ENCODE measurements around the gene TMEM270.

TMEM270 gene

DNA sequence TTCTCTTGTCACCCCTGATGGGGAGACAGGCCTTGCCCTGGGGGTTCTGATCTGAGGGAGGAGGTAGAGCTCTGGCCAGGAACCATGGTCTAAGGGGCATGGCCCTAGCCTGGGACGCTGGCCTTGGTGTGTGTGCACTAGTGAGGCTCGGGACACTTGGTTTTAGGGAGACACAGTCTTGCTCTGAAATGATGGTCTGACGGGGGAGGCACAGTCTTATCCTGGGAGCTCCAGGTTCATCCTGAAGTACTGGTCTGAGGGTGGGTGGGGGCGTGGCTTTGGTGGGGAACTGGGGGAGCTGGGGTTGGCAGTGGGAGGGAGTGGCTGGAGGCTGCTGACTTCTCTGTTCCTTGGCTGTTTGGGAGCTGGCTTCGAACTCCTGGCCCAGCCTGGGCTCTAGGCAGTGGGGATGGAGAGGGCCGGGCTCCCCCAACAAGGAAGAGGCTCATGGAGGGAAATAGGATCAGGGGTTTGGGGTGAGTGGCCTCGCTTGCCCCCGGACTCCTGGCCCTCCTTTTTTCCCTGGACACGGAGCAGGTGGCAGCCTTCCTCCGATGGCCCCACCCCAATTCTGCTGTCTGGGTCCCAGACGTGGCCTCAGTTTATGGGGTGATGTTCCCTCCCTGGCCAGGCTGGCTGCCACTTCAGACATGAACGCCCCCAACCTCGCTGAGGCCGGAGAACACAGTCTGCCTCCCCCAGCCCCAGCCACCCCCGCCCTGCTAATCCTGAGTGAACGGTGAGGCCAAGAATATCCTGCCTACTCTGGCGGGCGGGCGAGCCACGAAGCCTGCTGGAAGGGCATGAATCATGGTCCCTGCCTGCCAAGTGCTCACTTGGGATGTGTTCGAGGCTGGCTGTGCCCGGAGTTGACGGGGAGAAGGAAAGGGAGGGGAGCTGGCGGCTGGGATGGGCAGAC is 43.5 kb downstream of the TMEM270 start:
- in situ Hi-C loops (cut with MboI; ENCODE audit: low sequenced_read_pairs): no loop called here

DNA sequence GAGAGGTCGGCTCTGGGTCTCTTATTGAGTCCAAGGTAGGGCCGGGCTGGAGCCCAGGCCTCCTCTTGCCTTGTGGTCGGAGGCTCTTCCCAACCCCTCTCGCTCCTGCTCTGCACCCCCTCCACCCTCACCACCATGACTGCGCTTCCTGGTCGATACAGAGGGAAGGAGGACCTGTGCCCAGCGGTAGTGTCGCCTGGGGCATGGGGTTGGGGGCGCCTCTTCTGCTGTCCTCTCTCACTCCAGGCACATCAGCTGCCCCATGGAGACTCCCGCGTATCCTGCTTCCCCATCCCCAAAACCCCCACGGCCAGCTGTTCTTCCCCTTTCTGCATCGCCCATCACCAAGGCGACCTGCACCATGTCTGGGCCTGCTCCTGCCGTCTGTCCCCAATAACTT is 44.4 kb downstream of the TMEM270 start:
- in situ Hi-C loops (cut with MboI; ENCODE audit: low sequenced_read_pairs): no loop called here

DNA sequence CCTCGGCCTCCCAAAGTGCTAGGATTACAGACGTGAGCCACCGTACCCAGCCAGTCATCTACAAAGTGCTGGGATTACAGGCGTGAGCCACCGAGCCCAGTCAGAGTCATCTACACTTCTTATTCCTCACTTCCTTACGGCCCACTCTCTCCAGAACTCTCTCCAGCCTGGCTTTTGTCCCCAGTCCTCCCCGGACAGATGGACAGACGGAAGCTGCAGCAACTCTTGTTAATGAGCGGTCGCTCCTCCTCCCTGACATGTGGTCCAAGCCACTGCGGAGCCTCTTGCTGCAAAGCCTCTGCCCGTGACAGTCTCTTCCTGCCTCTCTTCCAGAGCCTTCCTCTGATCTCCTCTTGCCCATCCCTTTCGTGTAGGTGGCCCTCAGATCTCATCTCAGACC is 45.9 kb downstream of the TMEM270 start:
- in situ Hi-C loops (cut with MboI; ENCODE audit: low sequenced_read_pairs): no loop called here

DNA sequence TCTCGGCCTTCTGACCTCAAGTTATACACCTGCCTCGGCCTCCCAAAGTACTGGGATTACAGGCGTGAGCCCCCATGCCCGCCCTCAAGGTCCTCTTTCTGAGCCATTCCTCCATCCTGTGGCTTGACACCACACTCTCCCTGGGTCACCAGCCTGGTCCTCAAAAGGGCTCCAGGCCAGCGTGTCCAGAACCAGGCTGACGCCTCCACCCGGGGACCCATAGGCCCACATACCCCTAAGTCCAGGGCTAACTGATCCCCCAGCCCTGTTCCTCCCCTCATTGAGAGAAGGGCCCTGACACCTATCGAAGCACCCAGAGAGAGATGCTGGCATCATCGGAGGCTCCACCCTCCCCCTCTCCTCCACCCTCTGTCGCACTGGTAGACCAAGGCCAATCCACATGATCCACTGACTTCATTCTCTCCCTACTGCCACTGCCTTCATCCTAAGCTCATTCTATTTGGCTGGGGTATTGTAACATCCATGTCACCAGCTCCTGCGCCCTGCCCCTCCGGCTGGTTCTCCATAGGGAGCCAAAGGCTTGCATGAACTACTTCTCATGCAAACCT is 46.7 kb downstream of the TMEM270 start:
- in situ Hi-C loops (cut with MboI; ENCODE audit: low sequenced_read_pairs): no loop called here

DNA sequence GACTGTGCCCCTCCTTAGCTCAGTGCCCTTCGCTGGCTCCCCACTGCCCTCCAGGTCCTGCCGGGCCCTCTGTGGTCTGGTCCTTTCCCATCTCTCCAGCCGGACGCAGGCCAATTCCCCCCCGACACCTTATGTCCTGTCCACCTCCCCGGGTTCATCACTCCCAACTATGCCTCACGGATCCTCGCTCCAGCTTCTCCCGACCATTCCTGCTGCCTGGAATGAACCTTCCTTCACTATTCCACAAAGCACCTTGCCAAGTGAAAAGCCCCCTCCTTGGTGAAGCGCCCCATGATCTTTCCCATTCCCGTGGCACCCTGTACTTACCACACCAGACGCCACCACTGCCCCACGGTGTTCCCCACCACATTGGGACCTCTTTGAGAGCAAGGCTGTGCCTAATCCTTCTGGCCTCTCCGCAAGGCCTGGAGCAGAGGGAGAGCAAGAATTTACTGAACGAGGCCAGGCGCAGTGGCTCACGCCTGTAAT is 47.2 kb downstream of the TMEM270 start:
- in situ Hi-C loops (cut with MboI; ENCODE audit: low sequenced_read_pairs): no loop called here

DNA sequence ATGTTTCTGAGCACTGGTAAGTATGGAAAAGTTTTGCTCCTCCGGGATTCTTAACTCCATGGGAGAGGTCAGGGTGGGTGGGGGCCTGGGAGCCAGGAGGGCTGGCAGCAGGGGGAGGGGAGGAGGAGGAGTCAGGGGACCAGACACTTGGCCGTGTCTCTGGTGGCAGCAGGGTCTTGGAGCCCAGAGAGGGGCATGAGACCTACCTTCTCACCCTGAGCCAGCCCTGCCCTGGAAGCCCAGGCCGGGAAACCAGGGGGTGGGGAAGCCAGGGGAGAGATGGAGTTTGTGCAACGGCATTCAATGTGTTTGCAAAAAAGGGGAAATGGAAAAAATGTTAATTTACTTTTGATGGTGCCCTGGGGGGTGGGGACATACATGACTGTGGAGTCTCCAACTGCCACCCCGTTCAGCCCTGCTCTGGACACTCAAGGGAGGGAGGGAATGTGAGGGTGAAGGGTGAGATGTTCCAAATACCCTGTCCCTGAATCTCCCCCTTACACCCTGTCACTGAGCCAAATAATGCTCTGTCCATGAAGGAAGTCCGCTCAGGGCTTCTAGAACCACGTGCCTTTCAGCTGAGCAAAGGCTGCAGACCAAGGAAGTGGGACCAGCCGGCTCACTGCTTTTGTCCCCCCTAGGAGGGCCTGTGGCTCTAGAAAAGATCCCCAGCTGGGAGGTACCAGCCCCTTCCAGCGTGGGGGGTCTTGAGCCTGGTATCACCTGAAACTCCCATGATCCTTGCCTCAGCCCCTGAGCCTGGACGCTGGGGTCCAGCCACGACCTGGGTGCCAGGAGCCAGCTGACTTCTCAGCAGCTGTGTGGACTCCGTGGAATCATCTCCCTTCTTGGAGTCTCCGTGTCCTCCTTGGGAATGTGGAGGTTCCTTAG is 48.3 kb downstream of the TMEM270 start:
- in situ Hi-C loops (cut with MboI; ENCODE audit: low sequenced_read_pairs): no loop called here

DNA sequence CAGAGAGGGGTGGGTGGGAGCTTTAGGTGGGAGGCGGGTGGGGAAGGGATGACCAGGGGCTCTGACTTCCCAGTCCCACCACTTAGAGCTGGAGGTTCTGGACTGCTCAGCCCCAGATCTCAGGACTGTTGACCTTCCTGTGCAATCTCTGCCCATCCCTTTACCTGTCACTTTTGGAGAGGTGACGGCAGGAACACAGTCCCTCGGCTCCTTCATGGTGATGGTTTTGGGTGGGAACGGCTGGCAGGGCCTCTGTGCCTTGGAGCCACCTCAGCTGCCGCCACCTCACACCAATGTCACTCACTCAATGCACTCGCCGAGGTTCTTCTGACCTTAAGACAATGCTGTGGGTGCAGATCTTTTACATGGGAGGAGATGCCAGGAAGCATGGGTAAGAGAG is 49.0 kb downstream of the TMEM270 start:
- in situ Hi-C loops (cut with MboI; ENCODE audit: low sequenced_read_pairs): no loop called here

DNA sequence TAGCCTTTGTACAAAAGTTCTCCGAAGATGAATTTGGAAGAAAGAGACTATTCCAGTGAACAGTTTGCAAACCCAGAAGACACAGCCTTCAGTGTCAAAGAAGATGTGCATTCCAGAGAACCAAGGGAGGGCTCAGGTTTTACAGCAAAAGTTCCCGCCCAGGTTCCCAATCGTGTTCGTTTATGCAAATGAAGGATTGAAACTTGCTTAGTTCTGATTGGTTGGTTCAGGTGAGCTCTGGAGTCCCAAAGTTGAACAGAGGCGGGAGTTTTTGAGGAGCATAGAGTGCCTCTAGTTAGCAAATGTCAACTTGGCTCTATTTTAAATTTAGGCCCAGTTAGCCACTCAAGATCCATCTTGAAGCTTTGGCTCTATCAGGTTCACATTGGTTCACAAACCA is 51.3 kb downstream of the TMEM270 start:
- in situ Hi-C loops (cut with MboI; ENCODE audit: low sequenced_read_pairs): no loop called here
